Hypothalamus (tissue), 51 donors: ENCODE measurements around the gene NLRC3.
"Not testable (repeated sequence)": the region's sequence is repeated elsewhere in the genome, so short reads cannot be mapped to it uniquely, and the experiment has no call there.

Experiments
- DNase-seq, 51 donors: peaks; one replicate each; lab custom pipeline; 2025; lab: John Stamatoyannopoulos, UW

The NLRC3 gene

DNA sequence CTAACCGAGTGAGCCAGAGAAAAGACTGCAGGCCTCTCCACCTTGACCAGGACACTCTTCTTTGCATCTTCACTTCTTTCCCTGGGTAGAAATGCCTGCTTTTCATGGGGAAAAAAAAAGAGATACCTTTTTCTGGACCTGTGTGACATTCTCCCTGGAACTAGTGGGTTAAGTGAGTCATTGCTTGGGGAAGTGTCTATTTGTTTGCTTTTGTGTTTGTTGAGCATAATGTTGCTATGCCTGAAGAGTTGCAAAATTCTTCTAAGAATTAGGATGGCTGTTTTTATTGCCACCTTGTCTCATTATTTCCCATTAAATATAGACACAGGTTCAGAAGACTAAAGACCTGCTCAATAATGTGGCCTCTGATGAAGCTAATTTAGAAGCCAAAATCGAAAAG, 57.6 kb downstream of the NLRC3 start:
- DNase-seq: no peak

GRCh38 chr16:3518986-3519348, 58.2 kb downstream of the NLRC3 start:
- DNase-seq: peak in 2 of 51 donors; percentile 4 to 8

DNA sequence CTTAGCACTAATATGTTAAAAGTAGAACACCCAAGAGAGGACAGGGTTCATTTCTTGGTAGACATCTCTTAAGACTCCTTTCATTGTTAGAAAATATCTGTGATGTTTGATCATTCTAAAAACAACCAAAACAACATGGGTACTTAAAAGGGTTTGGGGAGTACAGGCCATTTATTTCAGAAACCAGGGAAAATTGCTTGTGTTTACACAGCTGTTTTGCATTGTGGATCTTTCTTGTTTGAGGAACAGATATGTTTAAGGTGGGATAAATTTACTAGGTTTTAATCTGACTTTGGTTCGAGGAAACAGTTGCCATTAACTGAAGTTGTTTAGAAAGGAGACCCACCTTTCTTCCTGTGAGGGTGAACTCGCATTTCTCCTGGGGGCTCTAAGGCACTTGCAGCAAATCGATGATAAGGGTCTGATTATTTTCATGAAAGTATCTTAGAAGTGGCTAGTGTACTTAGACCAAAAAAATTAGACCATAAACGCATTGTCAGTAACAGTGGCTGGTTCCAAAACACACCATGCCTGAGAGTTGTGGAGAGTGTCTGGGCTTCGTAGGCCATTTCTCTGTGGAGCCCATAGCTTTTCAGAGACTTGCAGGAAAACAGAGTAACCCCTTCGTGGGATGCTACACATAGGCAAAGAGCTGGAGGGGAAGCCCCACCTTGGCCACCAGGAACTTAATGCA, 58.8 kb downstream of the NLRC3 start:
- no peak for DNase-seq

- no peak for DNase-seq
Measured at GRCh38 chr16:3515897-3516296, 61.3 kb downstream of the NLRC3 start.

- no peak for DNase-seq
Measured at GRCh38 chr16:3514621-3515020, 62.6 kb downstream of the NLRC3 start.

GRCh38 chr16:3513892-3514583, 63.2 kb downstream of the NLRC3 start:
- no peak for DNase-seq

- DNase-seq: no peak
Measured at GRCh38 chr16:3511286-3512180, 65.7 kb downstream of the NLRC3 start.

DNA sequence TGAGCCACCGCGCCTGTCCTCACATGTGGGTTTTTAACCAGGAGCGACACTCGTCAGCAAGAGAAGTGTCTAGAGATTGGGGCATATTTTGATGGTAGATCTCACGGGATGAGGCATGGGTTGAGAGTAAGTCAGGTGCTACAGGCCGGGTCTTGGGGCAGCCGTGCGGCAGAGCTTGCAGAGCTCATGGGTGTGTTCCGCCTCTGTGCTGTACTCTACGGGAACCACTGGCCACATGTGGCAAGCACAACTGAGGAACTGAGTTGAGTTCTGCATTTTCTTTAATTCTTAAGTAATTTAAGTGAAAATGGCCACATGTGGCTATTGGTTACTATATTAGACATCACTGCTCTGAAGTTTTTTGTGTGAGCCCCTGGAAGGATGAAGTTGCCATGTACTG, 66.8 kb downstream of the NLRC3 start:
- no peak for DNase-seq

DNA sequence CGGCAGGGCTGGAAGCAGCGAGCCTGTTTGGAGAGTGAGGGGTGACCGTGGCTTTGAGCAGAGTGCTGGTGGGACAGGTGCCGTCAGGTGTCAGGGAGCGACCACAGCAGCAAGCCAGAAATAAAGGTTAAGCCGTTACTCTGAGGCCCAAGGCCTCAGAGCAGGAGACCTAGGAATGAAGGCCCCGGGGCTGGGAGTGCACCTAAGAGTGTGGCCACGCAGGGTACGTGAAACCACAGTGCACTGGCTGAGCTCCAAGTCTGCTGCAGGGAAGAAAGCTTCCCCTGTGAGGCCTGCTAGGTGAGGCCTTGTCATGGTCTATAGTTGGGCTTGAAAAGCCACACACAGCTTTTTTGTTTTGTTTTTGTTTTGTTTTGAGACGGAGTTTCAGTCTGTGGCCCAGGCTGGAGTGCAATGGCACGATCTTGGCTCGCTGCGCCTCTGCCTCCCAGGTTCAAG, 67.7 kb downstream of the NLRC3 start:
- no peak for DNase-seq

GRCh38 chr16:3508736-3509135, 68.5 kb downstream of the NLRC3 start:
- no peak for DNase-seq

DNA sequence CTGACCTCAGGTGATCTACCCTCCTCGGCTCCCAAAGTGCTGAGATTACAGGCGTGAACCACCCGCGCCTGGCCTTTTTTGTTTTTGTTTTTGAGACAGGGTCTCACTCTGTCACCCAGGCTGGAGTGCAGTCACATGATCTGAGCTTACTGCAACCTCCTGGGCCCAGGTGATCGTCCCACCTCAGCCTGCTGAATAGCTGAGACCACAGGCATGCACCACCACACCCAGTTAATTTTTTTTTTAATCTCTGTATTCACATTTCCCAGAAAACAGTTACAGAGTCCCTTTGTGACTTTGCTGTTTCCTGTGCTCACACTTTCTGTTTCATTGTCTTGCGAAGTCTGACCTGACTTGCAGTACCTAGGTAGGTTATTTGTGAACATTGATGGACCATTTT, 73.7 kb downstream of the NLRC3 start:
- no peak for DNase-seq

DNA sequence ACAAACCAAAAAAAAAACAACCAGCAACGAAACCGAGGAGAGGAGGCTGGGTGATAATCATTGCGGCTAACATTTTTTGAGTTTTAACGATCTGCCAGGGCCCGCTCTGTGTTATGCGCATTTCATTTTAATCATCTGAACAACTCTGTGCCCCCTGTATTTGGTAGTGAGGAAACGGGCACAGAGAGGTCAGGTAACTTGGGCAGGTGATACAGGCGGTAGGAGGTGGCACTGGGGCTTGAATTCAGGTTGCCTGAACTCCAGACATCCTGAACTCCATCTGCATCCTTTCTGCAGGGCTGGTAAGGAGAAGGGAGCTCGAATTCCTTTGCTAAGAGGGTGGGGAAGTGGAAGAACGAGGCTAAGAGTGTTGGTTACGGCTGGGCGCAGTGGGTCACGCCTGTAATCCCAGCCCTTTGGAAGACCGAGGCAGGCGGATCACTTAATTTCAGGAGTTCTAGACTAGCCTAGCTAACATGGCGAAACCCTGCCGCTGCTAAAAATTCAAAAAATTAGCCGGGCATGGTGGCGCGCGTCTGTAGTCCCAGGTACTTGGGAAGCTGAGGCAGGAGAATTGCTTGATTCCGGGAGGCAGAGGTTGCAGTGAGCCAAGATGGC, 75.3 kb downstream of the NLRC3 start:
- no peak for DNase-seq

- DNase-seq: not testable (repeated sequence)
Measured at GRCh38 chr16:3501412-3501761, 75.8 kb downstream of the NLRC3 start.

DNA sequence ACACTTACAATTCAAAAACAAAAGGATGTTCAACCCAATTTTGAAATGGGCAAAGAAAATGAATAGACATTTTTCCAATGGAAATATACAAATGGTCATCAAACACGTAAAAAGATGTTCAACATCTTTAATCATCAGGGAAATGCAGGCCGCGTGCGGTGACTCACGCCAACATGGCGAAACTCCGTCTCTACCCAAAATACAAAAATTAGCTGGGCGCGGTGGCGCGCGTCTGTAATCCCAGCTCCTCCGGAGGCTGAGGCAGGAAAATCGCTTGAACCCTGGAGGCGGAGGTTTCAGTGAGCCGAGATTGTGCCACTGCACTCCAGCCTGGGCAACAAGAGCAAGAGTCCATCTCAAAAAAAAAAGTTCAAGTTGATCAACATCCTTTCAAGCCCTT, 78.2 kb downstream of the NLRC3 start:
- DNase-seq: no peak

DNA sequence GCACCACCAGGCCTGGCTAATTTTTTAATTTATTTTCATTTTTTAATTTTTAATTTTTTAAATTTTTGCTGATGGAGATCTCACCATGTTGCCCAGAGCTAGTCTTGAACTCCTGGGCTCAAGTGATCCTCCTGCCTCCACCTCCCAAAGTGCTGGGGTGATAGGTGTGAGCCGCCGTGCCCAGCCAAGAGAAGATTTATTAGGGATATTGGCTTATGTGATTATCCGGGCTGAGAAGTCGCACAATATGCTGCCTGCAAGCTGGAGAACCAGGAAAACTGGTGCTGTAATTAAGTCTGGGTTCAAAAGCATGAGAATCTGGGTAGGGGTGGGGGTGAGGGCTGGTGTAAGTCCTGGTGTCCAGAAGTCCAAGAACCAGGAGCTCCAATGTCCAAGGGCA, 79.4 kb downstream of the NLRC3 start:
- no peak for DNase-seq

GRCh38 chr16:3496386-3496785, 80.8 kb downstream of the NLRC3 start:
- DNase-seq: no peak

GRCh38 chr16:3495176-3495575, 82.0 kb downstream of the NLRC3 start, which contains the start of gene C16orf90:
Gene C16orf90, minus strand, starts transcription at chr16:3495489. Its CDS starts 68 bp downstream, at chr16:3495421.
- no peak for DNase-seq

DNA sequence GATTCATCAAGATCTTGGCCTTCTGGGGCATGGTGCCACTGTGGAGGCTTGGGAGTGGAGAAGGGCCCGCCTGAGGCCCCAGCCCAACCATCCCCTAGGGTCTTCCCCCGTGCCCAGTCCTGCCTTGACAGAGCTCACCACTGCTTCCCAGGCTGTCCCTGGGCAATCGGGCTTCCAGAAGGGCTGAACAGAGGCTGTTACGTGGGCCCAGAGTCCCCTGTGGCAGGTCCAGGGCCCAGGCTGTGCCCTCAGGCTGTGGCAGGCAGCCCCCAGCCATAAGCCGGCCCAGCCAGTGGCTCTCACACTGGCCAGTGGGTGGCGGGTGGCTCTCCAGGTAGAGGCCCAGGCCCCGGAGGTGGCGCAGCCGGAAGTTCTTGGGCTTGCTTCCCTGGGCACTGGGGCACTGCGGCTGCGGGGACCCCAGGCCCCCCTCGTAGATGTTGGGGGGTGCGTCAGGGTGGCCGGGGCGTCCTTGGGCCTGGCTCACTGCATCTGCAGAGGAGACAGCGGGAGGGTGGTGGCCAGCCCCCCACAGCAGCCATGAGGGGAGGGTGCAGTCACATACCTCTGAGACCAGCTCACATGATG, 82.7 kb downstream of the NLRC3 start:
- DNase-seq: no peak

DNA sequence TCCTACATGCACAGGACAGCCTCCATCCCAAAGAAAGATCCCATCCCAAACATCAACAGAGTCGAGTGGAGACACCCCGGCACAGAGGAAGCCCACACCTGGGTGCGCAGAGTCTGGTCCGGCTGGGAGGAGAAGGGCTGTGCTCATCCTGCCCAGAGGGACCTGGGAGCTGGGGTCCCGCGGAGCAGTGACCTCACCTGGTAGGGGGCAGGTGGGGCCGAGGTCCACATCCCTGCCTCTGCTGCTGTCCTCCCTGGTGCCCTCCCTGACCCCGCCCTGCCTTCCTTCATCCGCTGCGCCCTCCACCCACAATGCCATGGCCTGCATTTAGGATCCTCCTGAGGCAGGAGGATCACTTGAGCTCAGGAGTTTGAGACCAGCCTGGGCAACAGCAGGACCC, 84.8 kb downstream of the NLRC3 start:
- no peak for DNase-seq

DNA sequence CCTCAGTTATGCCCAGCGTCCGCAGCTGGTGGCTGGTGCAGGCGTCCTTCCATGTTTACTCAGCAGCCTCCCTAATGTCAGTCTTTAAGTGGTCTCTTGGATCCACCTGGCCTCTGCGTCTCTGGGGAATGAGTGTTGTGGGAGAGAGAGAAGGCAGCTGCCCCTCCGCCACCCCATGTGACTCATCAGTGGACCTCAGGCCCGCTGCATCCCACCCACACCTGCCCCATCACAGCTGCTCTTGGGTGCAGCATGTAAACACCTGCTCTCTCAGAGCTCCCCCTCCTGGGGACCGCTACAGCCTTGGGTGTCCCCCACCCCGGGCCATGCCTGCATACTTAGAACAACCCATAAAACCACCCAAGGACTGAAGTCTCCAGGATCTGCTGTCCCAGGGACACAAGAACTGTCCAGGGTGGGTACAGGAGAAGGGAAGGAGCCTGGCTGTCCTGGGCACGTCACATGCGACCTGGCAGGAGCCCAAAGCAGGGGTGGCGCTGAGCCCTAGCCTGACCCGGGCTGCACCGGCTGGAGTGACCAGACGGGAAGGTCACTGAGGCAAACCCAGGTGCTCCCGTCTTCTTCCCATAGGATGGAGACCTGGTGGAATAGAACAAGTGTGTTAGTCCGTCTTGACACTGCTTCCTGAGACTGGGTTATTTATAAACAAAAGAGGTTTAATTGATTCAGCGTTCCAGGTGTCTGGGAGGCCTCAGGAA, 86.1 kb downstream of the NLRC3 start:
- DNase-seq: no peak
